HG02870 (cell line): Measurements from ENCODE around the gene CANT1.

Source experiments
- ATAC-seq: cut with Tn5 transposase; IDR thresholded peaks from one replicate; pipeline ENCODE4 v1.9.1; 2021; ENCODE audit warnings: mild to moderate bottlenecking, moderate library complexity; ENCODE audit not compliant: unreplicated experiment

The CANT1 gene

GRCh38 chr17:79011451-79012147 is 2.0 kb upstream of the CANT1 start:
- no peak for ATAC-seq

- ATAC-seq, result no peak
Observed at GRCh38 chr17:79010304-79010646, 711 bp upstream of the CANT1 start.

- ATAC-seq, result no peak
Observed at GRCh38 chr17:79008666-79009387, 737 bp downstream of the CANT1 start.

GRCh38 chr17:79007504-79008381 is 1.8 kb downstream of the CANT1 start:
- no peak for ATAC-seq

- ATAC-seq, result no peak
Observed at GRCh38 chr17:79006794-79007503, 2.6 kb downstream of the CANT1 start.

- ATAC-seq, result no peak
Observed at GRCh38 chr17:79006046-79006445, 3.5 kb downstream of the CANT1 start.

- no peak for ATAC-seq
Observed at GRCh38 chr17:79005063-79005861, 4.3 kb downstream of the CANT1 start.

- no peak for ATAC-seq
Observed at GRCh38 chr17:79003661-79004411, 5.7 kb downstream of the CANT1 start.

- no peak for ATAC-seq
Observed at GRCh38 chr17:79002796-79003593, 6.6 kb downstream of the CANT1 start.

GRCh38 chr17:79002291-79002690 is 7.3 kb downstream of the CANT1 start:
- ATAC-seq, result no peak

GRCh38 chr17:79001190-79002020 is 8.2 kb downstream of the CANT1 start:
- no peak for ATAC-seq

GRCh38 chr17:79000396-79001189 is 9.0 kb downstream of the CANT1 start:
- no peak for ATAC-seq

GRCh38 chr17:78999947-79000395 is 9.6 kb downstream of the CANT1 start:
- ATAC-seq, result no peak

GRCh38 chr17:78999056-78999768 is 10.4 kb downstream of the CANT1 start:
- no peak for ATAC-seq

GRCh38 chr17:78998311-78999055 is 11.1 kb downstream of the CANT1 start:
- no peak for ATAC-seq

- no peak for ATAC-seq
Observed at GRCh38 chr17:78997881-78998280, 11.7 kb downstream of the CANT1 start.
